ENCODE data around the gene CAMK1D. TPM values are rescaled to one million over a fixed set of nuclear protein-coding genes. Genes with fewer than 3 reads are reported as not detected.

The CAMK1D gene
- total RNA-seq, 1 experiment from 2014 or later, result 10.2 TPM

- POLR2A ChIA-PET, result no interaction called here
- CTCF ChIA-PET, result no interaction called here
- H3K4me1 Mint-ChIP-seq, result no peaks in the 10 kb centered on the region
- no peak for TF ChIP-seq CBFB (CRISPR knock-in tag; IDR thresholded peaks at IDR 0.05; ENCODE audit: low read depth)
- no peak for TF ChIP-seq GRHL2 (CRISPR knock-in tag; IDR thresholded peaks at IDR 0.05; ENCODE audit: insufficient replicate concordance, severe bottlenecking)
- TF ChIP-seq ZMAT4 (CRISPR knock-in tag; IDR thresholded peaks at IDR 0.05), result no peak
- TF ChIP-seq USF1 (CRISPR knock-in tag; IDR thresholded peaks at IDR 0.05), result no peak
- H3K4me3 Mint-ChIP-seq, result no peak overlapping the region
- H3K36me3 Mint-ChIP-seq, result no peaks in the 10 kb centered on the region
- ATAC-seq (no peak), DNase-seq (ENCODE audit: low spot score) (no peak)
- H3K9me3 Mint-ChIP-seq, result no peaks in the 10 kb centered on the region
- H3K27me3 Mint-ChIP-seq (ENCODE audit: low read depth), result no peaks in the 10 kb centered on the region
- no peak overlapping the region for H3K27ac Mint-ChIP-seq
These were observed 311.5 kb downstream of the CAMK1D start for GRCh38 chr10:12660812-12661211.

- ChIA-PET POLR2A (no interaction called here), CTCF (no interaction called here)
- no peaks in the 10 kb centered on the region for H3K9me3 Mint-ChIP-seq
- TF ChIP-seq USF1 (CRISPR knock-in tag; IDR thresholded peaks at IDR 0.05) (no peak), MAX (CRISPR knock-in tag; IDR thresholded peaks at IDR 0.05) (no peak), NR1H2 (CRISPR knock-in tag; IDR thresholded peaks at IDR 0.05) (no peak), AR (CRISPR knock-in tag; IDR thresholded peaks at IDR 0.05) (no peak), OVOL2 (CRISPR knock-in tag; IDR thresholded peaks at IDR 0.05; ENCODE audit: borderline replicate concordance) (no peak), MYBL2 (CRISPR knock-in tag; IDR thresholded peaks at IDR 0.05) (no peak)
- no peak for DNase-seq (ENCODE audit: low spot score)
- H3K36me3 Mint-ChIP-seq, result no peaks in the 10 kb centered on the region
- H3K27ac Mint-ChIP-seq, result no peak overlapping the region
- no peaks in the 10 kb centered on the region for H3K27me3 Mint-ChIP-seq (ENCODE audit: low read depth)
- ATAC-seq, result no peak
- H3K4me3 Mint-ChIP-seq, result no peak overlapping the region
- H3K4me1 Mint-ChIP-seq, result no peaks in the 10 kb centered on the region
These were observed 312.3 kb downstream of the CAMK1D start for GRCh38 chr10:12661671-12662070.

- no peaks in the 10 kb centered on the region for H3K36me3 Mint-ChIP-seq
- CTCF ChIA-PET, result no interaction called here
- POLR2A ChIA-PET, result no interaction called here
- no peaks in the 10 kb centered on the region for H3K27me3 Mint-ChIP-seq (ENCODE audit: low read depth)
- H3K27ac Mint-ChIP-seq, result no peak overlapping the region
- ATAC-seq, result no peak
- no peak overlapping the region for H3K4me3 Mint-ChIP-seq
- no peaks in the 10 kb centered on the region for H3K4me1 Mint-ChIP-seq
- no peak for DNase-seq (ENCODE audit: low spot score)
- no peaks in the 10 kb centered on the region for H3K9me3 Mint-ChIP-seq
- no peak for TF ChIP-seq MYBL2 (CRISPR knock-in tag; IDR thresholded peaks at IDR 0.05)
These were observed 314.5 kb downstream of the CAMK1D start for GRCh38 chr10:12663863-12664262.

GRCh38 chr10:12665501-12665900 lies 316.2 kb downstream of the CAMK1D start:
- no peak overlapping the region for H3K27ac Mint-ChIP-seq
- ATAC-seq, result no peak
- no peaks in the 10 kb centered on the region for H3K4me1 Mint-ChIP-seq
- no peaks in the 10 kb centered on the region for H3K27me3 Mint-ChIP-seq (ENCODE audit: low read depth)
- POLR2A ChIA-PET, result no interaction called here
- CTCF ChIA-PET, result interaction anchor here (0.7 to 1.9 kb wide), 2 partner anchors 9 to 47 kb away, joined by 3 to 13 read pairs; no protein-coding TSS in a partner anchor
- H3K4me3 Mint-ChIP-seq, result no peak overlapping the region
- DNase-seq (ENCODE audit: low spot score), result no peak
- H3K9me3 Mint-ChIP-seq, result peaks cover 8% of the 10 kb centered on the region
- peaks cover 6% of the 10 kb centered on the region for H3K36me3 Mint-ChIP-seq
- TF ChIP-seq ZNF281 (CRISPR knock-in tag; IDR thresholded peaks at IDR 0.05) (no peak), ZNF532 (CRISPR knock-in tag; IDR thresholded peaks at IDR 0.05; ENCODE audit: borderline replicate concordance) (no peak), E2F1 (CRISPR knock-in tag; IDR thresholded peaks at IDR 0.05) (no peak)

Measured in WTC11 (cell line).